AG04450 (cell line): ENCODE measurements around the gene PARD3. TPM values are rescaled to one million over a fixed set of nuclear protein-coding genes. Genes with fewer than 3 reads are reported as not detected.

Experiments
- CTCF ChIA-PET: fragments of 300-600, 350-600 bp; formaldehyde crosslinking; extraction: SDS; loops from one replicate; lab custom pipeline; 2022; ENCODE audit warnings: antibody characterized with exemption, inconsistent platforms; lab: Charles Lee
- POLR2A ChIA-PET: fragments of 350-600 bp; formaldehyde crosslinking; extraction: SDS; loops from one replicate; lab custom pipeline; 2021; ENCODE audit warnings: antibody characterized with exemption, inconsistent platforms; lab: Yijun Ruan, JAX
- DNase-seq: peaks from one replicate; pipeline ENCODE4 v3.0.0-alpha.2; 2011; ENCODE audit warnings: low read depth, low spot score
- H3K27ac ChIP-seq: one replicate; pipeline ENCODE4 v1.5.1; 2012; ENCODE audit warnings: low read depth, low read length, control low read depth
- H3K27me3 ChIP-seq: one replicate; pipeline ENCODE4 v1.6.0; 2012; ENCODE audit warnings: low read length; ENCODE audit not compliant: control insufficient read depth, insufficient read depth
- H3K4me3 ChIP-seq: 2 replicates; pipeline ENCODE4 v1.5.1; 2011; ENCODE audit warnings: mild to moderate bottlenecking, low read depth, low read length, control low read depth
- H3K9me3 ChIP-seq: 2 replicates; pipeline ENCODE4 v1.5.1; 2012; ENCODE audit warnings: low read length; ENCODE audit not compliant: control insufficient read depth, insufficient read depth
- polyA plus RNA-seq: library from polyadenylated mRNA; depleted of rRNA; stranded (reverse); fragments of >200 nt; gene quantifications from 2 replicates; pipeline ENCODE4 v1.2.3, GENCODE V29; 2011
- TF ChIP-seq, protein P1 (sequence below): IDR thresholded peaks from 2 replicates; pipeline ENCODE4 v1.5.1; 2011; ENCODE audit warnings: low read depth, low read length, control low read depth, inconsistent platforms

The PARD3 gene
- polyA plus RNA-seq, 1 experiment, result 43.1 TPM

DNA sequence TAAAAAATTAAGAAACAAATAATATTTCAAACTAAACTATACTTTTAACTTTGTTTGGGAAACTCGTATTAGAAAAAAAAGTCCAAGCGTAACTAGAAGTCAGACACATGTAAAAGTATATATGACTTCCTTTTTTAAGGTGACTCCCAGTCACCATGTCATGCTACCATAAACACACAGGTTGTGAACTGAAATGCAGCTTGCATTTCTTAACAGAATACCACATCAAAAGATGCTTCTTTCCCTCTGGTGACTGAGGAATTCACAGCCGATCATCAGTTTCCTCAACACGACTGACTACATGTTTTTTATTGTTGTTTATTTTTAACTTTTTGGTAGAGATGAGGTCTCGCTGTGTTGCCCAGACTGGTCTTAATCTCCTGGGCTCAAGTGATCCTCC lies 445.0 kb downstream of the PARD3 start:
- TF ChIP-seq, protein P1, sequence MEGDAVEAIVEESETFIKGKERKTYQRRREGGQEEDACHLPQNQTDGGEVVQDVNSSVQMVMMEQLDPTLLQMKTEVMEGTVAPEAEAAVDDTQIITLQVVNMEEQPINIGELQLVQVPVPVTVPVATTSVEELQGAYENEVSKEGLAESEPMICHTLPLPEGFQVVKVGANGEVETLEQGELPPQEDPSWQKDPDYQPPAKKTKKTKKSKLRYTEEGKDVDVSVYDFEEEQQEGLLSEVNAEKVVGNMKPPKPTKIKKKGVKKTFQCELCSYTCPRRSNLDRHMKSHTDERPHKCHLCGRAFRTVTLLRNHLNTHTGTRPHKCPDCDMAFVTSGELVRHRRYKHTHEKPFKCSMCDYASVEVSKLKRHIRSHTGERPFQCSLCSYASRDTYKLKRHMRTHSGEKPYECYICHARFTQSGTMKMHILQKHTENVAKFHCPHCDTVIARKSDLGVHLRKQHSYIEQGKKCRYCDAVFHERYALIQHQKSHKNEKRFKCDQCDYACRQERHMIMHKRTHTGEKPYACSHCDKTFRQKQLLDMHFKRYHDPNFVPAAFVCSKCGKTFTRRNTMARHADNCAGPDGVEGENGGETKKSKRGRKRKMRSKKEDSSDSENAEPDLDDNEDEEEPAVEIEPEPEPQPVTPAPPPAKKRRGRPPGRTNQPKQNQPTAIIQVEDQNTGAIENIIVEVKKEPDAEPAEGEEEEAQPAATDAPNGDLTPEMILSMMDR, result no peak
- CTCF ChIA-PET, result interaction anchor here (0.6 kb wide), 1 partner anchor 1038 kb away, joined by 4 read pairs; no protein-coding TSS in a partner anchor
- no peaks in the 10 kb centered on the region for H3K27me3 ChIP-seq
- no peak for DNase-seq
- no peak overlapping the region for H3K4me3 ChIP-seq
- H3K9me3 ChIP-seq, result no peaks in the 10 kb centered on the region
- POLR2A ChIA-PET, result no interaction called here
- H3K27ac ChIP-seq, result no peak overlapping the region

GRCh38 chr10:34369120-34369519 lies 446.0 kb downstream of the PARD3 start:
- ChIA-PET CTCF (interaction anchor here (1.0 kb wide), 1 partner anchor 1176 kb away, joined by 3 read pairs; no protein-coding TSS in a partner anchor), POLR2A (no interaction called here)
- no peak for DNase-seq

GRCh38 chr10:34364253-34365037 lies 450.7 kb downstream of the PARD3 start:
- Histone ChIP-seq H3K4me3 (no peak overlapping the region), H3K27ac (no peak overlapping the region), H3K27me3 (no peaks in the 10 kb centered on the region), H3K9me3 (no peaks in the 10 kb centered on the region)
- no peak for DNase-seq
- ChIA-PET POLR2A (no interaction called here), CTCF (no interaction called here)
- TF ChIP-seq, protein P1, result no peak

More at GRCh38 chr10:34369120-34369519, 446.0 kb downstream of the PARD3 start:
- no peak overlapping the region for H3K4me3 ChIP-seq
- no peaks in the 10 kb centered on the region for H3K27me3 ChIP-seq
- no peaks in the 10 kb centered on the region for H3K9me3 ChIP-seq
- H3K27ac ChIP-seq, result no peak overlapping the region
- TF ChIP-seq, protein P1, result no peak

DNA sequence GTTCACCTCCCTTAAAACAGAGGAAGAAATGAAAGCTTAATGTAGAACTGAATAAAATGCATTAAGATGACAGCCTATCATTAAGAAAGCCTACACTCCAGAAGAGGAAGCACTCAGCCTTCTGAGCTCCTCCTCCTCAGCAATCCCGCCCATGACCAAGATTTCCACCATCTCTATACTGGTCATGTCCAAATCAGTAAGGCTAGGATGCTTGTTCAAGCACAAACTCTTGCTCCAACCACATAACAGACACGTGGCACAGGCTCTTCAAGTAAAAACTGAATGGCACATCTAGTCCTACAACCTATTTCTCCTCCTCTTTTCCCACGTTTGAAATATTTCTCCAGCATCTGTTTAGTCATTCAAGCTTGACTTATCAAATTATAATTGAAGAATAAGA lies 454.1 kb downstream of the PARD3 start:
- Histone ChIP-seq H3K27ac (no peak overlapping the region), H3K9me3 (no peaks in the 10 kb centered on the region), H3K27me3 (no peaks in the 10 kb centered on the region), H3K4me3 (no peak overlapping the region)
- ChIA-PET POLR2A (no interaction called here), CTCF (no interaction called here)
- no peak for DNase-seq
- TF ChIP-seq, protein P1, result no peak

DNA sequence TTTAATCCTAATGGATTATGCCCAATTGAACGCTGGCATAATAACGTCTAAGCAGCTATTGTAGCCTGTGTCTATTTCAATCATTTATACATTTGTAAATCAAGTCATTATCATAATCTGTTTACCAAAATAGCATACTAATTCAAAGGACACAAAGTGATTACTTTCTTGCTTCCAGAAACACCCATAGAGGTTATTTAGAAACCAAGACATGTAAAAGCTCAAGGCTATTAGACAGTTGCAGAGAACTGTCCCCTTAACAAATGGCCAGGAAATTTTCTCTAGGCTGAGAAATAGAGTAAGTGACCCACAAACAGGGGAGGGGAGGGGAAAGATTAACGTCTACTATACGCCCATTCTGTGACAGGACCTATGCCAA lies 455.7 kb downstream of the PARD3 start:
- CTCF ChIA-PET, result no interaction called here
- POLR2A ChIA-PET, result no interaction called here
- Histone ChIP-seq H3K27me3 (no peaks in the 10 kb centered on the region), H3K9me3 (no peaks in the 10 kb centered on the region), H3K4me3 (no peak overlapping the region), H3K27ac (no peak overlapping the region)
- TF ChIP-seq, protein P1, result no peak
- no peak for DNase-seq
